Activated CD8-positive, alpha-beta memory T cell treated with anti-CD3 and anti-CD28 coated beads, Interleukin-2, amount 50 U/mL, for 24 hours (primary cell): ENCODE data around the gene PPP3CA.

ENCODE experiments used
- DNase-seq: peaks from one replicate; pipeline ENCODE4 v3.0.0-alpha.2; 2020; ENCODE audit errors: extremely low read depth

PPP3CA gene

DNA sequence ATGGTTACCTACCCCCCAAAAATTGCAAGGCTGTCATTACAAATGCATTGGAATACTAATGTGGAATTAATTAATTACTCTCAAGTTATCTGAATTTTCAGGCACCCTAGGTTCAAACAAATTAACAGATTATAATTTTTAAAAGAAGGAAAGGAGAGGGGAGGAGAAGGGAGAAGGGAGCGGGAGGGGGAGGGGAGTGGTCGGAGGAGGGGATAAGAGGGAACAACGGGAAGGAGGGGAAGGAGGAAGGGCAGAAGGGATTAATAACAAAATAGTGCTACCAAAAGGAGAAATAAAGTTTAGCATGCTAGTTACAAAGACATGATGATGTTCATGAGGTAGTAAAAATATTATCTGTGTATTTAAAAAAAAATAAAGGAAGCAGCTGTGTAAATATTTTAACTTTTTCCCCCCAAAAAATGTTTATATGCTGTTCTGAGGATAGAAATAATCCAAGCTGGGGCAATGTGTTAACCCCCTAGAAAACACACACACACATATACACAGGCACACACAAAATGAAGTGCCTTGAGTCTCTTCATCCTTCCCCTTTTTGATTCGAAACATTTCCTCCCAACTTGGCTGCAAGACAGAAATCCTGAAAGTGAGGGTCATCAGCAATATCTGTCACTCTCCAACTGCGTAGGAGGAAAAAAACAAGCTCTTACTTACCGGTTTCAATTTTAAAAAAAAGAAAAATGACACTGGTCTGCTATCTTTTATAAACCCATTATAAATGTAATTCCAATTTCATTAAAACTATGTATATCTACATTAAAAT lies 58.8 kb downstream of the PPP3CA start:
- DNase-seq = no peak

- DNase-seq = no peak
Observed at GRCh38 chr4:101287324-101287723, 60.0 kb downstream of the PPP3CA start.

GRCh38 chr4:101286663-101287062 lies 60.7 kb downstream of the PPP3CA start:
- no peak for DNase-seq

DNA sequence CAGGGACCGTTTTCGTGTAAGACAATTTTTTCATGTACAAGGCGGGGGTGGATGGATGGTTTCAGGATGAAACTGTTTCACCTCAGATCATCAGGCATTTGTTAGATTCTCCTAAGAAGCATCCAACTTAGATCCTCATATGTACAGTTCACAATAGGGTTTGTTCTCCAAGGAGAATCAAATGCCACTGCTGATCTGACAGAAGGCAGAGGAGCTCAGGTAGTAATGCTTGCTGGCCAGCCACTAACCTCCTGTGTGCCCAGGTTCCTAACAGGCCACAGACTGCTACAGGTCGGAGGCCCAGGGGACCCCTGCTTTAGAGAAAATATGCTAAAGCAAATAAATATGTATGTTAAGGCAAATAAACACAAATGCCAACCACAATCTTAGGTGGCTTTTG lies 61.3 kb downstream of the PPP3CA start:
- no peak for DNase-seq

- no peak for DNase-seq
Observed at GRCh38 chr4:101284546-101284945, 62.8 kb downstream of the PPP3CA start.

DNA sequence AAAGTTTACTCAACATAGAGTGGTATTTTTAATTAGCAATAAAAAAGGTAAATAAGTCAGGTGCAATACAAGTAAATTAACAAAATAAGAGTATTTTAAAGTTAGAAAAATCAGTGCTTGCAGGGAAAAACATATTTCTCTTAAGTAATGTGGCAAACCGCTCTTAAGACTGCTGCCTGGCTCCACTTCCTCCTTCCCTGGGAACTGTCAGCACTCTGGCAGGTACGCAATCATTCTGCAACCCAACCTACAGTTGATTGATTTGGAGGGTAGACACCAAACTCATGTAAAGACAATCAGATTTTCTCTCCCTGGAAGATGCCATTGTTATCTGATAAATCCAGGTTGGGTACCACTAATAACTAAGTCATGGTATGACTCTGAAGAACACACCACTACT lies 63.9 kb downstream of the PPP3CA start:
- no peak for DNase-seq

DNA sequence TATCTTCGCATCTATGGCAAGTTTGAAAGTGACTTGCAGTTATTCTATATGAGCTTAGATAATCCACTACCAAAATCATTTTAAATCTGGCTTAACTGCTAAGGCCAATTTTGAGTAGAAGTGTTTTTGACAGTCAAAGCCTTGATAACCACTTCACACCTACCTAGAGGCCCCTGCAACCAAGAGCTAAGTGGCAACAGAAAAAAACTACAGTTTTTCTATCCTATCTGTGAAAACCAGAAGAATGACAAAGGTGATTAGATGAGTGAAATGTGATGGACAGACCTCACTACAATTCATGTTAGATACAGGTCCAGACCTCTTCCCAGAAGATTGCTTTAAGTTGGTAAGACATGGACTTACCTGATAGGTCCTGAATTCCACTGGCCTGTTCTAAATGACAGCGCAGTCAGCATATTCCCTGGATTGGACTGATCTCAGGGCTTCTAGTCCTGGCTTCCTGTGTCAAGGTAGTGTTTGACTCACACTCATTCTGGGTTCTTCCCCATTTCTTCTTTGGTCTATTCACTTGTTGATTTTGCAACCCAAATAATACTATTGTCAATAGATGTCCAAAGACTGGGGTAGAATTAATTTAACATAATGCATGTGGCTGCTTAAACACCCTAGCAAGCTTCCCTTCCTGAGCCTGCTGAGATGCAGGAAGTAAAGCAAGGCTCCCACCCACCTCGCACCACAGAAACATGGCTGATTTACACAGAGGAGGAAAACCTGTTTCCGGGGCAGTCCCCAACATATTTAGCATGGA lies 65.1 kb downstream of the PPP3CA start:
- DNase-seq = peak; percentile 5

DNA sequence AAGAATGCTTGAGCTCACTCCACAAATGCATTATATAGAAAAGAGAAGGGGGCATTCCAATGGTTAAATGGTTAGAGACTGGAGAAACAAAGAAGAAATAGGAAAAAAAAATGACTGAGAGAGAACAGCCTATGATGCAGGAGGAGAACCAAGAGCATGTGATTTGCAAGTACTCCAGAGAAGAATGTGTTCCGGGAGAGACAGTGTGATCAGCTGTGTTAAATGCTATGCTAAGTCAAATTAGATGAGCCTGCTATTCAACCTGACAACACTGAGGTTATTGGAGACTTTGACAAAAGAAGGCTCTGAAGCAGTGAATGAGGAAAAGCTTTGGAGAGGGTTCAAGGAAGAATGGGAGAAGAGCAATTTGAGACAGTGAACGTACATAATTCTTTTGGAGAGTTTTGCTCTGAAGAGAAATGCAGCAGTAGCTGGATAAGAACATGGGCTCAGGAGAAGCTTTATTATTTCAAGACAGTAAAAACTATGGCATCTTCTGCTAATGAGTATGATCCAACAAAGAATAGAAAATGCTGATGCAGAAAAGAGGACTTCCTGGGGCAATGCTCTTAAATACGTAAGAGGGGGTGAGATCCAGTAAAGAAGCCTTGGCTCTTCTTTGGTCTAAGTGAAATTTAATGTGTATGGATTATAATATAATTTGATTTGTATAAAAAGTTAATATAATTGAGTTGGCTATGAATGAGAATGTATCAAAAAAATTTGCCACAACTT lies 66.3 kb downstream of the PPP3CA start:
- no peak for DNase-seq

GRCh38 chr4:101279377-101279871 lies 67.9 kb downstream of the PPP3CA start:
- DNase-seq = no peak

GRCh38 chr4:101277671-101278070 lies 69.7 kb downstream of the PPP3CA start:
- DNase-seq = no peak

DNA sequence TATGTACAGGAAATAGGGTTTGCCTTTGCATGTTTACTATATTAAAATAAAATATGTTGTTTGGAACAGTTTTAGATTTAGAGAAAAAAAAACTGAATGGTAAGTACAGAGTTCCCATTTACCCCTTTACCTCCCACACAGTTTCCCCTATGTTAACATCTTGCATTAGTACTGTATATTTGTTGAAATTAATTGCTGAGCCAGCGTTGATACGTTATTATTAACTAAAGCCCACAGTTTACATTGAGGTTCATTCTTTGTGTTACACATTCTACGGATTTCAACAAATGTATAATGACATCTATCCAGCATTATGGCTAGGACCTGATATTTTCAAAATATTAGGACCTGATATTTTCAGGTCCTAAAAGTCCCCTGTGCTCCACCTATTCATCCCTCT lies 70.7 kb downstream of the PPP3CA start:
- no peak for DNase-seq

- DNase-seq = no peak
Observed at GRCh38 chr4:101274888-101275752, 72.2 kb downstream of the PPP3CA start.

DNA sequence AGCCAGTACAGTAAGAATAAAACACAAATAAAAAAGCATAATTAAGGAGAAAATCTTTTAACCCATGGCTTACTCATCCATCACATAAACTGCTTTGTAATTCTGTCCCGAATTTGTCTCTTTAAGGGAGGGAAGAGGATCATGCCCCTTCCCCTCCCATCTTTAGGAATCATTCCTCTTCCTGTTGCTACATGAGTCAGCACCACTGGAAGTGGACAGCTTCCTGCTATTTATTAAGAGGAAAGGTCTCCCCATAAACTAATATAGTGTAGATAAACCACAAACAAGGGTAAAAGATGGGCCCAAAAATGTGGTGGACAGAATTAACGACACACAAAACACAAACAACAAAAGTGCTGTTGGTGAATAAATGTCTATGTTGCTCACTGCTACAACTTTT lies 75.8 kb downstream of the PPP3CA start:
- DNase-seq = no peak

GRCh38 chr4:101269682-101270081 lies 77.6 kb downstream of the PPP3CA start:
- DNase-seq = no peak

DNA sequence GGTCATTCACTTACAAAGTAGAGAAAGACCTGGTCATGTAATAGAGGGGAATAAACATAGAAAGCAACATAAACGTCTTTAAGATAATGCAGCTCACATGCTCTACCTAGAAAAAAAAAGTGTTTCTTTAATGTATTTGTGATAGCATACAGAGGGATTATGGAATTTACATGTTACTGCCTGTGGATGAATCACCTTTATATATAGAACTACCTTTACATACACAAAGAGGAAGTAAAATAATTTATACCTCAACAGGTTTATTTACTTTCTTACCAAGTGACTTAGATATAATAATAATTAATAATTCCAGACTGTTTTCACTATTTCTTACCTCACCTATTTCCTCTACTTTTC lies 81.5 kb downstream of the PPP3CA start:
- no peak for DNase-seq

DNA sequence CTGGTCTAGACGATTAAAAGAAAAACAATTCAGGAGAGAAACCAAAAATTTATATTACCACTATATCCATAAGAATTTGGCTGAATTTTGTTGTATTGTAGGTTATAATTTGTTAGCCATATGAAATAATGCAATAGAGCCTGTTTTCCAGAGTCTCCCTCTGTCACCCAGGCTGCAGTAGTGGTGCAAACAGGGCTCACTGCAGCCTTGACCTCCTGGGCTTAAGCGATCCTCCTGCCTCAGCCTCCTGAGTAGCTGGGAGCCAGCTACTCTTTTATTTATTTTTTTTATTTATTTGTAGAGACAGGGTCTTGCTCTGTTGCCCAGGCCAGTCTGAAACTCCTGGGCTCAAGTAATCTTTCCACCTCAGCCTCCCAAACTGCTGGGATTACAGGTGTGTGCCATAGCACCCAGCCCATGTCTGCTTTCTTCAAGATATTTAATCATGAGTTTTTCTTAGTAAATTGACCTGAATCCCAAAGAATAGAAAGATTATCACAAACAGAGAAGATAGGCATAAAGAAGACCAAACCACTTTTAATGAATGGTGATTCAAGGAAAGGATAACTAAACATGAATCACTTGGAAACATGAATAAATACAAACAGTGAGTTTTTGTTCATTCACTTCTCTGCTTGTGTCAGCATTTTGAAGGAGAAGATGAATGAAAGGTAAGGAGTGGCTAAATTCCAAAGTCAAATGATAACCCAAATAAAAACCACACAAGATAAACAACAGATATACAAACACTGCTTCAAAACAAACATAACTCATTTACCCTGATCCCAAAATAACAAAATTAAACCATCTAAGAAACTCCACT lies 82.1 kb downstream of the PPP3CA start:
- DNase-seq = no peak

DNA sequence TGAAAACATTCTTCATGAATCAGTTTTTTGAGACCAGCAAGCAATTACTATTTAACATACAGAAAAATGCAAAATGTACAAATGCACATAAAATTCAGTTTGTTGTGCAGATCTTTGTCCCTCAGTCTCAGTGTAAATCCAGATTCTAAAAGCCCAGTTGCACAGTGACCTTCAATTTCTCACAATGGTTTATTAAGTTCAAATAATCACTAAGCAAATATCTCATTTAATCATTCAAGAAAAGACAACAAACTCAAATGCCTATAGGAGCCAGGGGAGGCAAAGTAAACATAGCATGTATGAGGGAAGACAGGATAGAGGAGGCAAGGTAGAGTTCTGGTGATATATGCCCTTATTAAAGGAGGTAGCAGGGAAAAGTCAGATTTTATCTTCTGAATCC lies 82.8 kb downstream of the PPP3CA start:
- DNase-seq = no peak

DNA sequence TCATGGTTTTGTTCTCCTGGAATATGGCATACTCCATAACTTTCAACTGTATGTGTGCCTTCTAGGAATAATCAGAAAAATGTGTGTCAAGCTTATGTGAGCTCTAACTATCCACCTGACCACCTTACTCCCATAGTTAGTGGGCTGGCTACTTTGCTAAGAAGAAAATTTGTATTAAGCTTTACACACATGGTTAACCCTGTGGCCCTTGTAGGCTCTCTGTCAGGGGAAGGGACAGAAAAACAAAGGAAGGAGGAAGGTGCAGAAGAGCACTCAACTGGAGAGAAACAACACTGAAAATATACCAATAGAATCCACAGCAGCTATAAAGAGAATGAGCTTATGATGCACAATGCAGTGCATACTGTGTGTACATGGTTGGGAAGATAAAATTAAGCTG lies 84.6 kb downstream of the PPP3CA start:
- DNase-seq = no peak

- no peak for DNase-seq
Observed at GRCh38 chr4:101259876-101260275, 87.5 kb downstream of the PPP3CA start.

- DNase-seq = no peak
Observed at GRCh38 chr4:101258883-101259282, 88.4 kb downstream of the PPP3CA start.

- no peak for DNase-seq
Observed at GRCh38 chr4:101256222-101256621, 91.1 kb downstream of the PPP3CA start.
